ENCODE data around the gene LCMT1.
"Not testable (repeated sequence)": the region's sequence is repeated elsewhere in the genome, so short reads cannot be mapped to it uniquely, and the experiment has no call there.

LCMT1 gene

DNA sequence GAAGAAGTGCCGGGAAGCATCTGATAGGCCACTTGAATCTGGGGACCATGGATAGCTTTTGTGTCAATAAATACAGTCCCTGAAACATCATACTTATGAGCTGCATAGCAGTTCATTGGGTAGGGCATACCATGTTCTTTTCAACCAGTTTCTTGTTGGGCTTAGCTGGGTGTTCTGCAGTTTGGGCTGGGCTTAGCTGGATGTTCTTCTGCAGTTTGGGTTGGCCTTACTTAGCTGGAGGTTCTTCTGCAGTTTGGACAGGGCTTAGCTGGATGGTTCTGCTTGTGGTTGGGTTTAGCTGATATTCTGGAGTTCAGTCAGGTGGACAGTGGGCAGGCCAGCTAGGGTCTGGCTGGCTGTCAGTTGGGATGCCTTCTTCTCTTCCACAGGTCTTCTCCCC lies 52.1 kb downstream of the LCMT1 start:
- H3K36me3 ChIP-seq (ENCODE audit: insufficient read depth, low read length) = peaks cover 53% of the 10 kb centered on the region

DNA sequence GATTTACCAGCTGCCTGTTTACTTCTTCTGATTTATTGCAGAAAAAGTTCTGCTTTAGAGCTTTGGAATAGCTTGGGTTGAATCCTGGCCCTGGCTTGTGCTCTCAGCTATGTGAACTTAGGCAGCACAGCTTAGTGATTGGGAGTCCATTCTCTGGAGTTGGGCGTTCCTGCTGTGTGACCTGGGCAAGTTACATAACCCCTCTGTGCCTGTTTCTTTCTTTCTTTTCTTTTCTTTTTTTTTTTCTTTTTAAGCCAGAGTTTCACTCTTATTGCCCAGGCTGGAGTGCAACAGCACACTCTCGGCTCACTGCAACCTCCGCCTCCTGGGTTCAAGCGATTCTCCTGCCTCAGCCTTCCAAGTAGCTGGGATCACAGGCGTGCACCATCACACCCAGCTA lies 53.7 kb downstream of the LCMT1 start:
- H3K4me2 ChIP-seq (ENCODE audit: insufficient read depth, low read length) = no peak overlapping the region
- no peak overlapping the region for H3K27ac ChIP-seq (ENCODE audit: low read length)
- ATAC-seq (ENCODE audit: insufficient read depth, low read depth) = no peak

More for the DNA sequence above, 52.1 kb downstream of the LCMT1 start:
- TF ChIP-seq, protein P1, sequence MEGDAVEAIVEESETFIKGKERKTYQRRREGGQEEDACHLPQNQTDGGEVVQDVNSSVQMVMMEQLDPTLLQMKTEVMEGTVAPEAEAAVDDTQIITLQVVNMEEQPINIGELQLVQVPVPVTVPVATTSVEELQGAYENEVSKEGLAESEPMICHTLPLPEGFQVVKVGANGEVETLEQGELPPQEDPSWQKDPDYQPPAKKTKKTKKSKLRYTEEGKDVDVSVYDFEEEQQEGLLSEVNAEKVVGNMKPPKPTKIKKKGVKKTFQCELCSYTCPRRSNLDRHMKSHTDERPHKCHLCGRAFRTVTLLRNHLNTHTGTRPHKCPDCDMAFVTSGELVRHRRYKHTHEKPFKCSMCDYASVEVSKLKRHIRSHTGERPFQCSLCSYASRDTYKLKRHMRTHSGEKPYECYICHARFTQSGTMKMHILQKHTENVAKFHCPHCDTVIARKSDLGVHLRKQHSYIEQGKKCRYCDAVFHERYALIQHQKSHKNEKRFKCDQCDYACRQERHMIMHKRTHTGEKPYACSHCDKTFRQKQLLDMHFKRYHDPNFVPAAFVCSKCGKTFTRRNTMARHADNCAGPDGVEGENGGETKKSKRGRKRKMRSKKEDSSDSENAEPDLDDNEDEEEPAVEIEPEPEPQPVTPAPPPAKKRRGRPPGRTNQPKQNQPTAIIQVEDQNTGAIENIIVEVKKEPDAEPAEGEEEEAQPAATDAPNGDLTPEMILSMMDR (IDR thresholded peaks at IDR 0.05; ENCODE audit: borderline replicate concordance, extremely low read depth, low read length, poor library complexity, severe bottlenecking) = no peak
- TF ChIP-seq EZH2 (IDR thresholded peaks at IDR 0.05; ENCODE audit: borderline replicate concordance, low read depth, low read length, severe bottlenecking) = no peak
- Histone ChIP-seq H3K27me3 (ENCODE audit: insufficient read depth, low read length, poor library complexity) (no peaks in the 10 kb centered on the region), H4K20me1 (ENCODE audit: insufficient read depth, low read length) (no peaks in the 10 kb centered on the region), H3K4me1 (ENCODE audit: insufficient read depth, low read length) (no peaks in the 10 kb centered on the region), H3K4me2 (ENCODE audit: insufficient read depth, low read length) (no peak overlapping the region), H3K79me2 (ENCODE audit: insufficient read depth, low read length) (no peaks in the 10 kb centered on the region), H2AFZ (ENCODE audit: low read depth, low read length) (no peak overlapping the region), H3K9me3 (ENCODE audit: insufficient read depth, low read length, severe bottlenecking) (no peaks in the 10 kb centered on the region), H3K27ac (ENCODE audit: low read length) (no peak overlapping the region), H3K9ac (ENCODE audit: low read depth, low read length) (no peak overlapping the region), H3K4me3 (ENCODE audit: low read depth in 1 of 2, low read length in 2 of 2) (no peak overlapping the region)
- DNase-seq (no peak), ATAC-seq (ENCODE audit: insufficient read depth, low read depth) (no peak)

DNA sequence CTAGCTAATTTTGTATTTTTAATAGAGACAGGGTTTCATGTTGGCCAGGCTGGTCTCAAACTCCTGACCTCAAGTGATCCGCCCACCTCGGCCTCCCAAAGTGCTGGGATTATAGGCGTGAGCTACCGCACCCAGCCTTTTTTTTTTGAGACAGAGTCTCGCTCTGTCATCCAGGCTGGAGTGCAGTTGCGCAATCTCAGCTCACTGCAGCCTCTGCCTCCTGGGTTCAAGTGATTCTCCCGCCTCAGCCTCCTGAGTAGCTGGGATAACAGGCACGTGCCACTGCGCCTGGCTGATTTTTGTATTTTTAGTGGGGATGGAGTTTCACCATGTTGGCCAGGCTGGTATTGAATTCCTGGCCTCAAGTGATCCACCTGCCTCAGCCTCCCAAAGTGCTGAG lies 56.4 kb downstream of the LCMT1 start:
- H3K4me3 ChIP-seq (ENCODE audit: low read depth in 1 of 2, low read length in 2 of 2); H3K9me3 ChIP-seq (ENCODE audit: insufficient read depth, low read length, severe bottlenecking); H3K9ac ChIP-seq (ENCODE audit: low read depth, low read length); H3K27ac ChIP-seq (ENCODE audit: low read length); H3K4me2 ChIP-seq (ENCODE audit: insufficient read depth, low read length); H3K4me1 ChIP-seq (ENCODE audit: insufficient read depth, low read length); H4K20me1 ChIP-seq (ENCODE audit: insufficient read depth, low read length); ATAC-seq (ENCODE audit: insufficient read depth, low read depth); H2AFZ ChIP-seq (ENCODE audit: low read depth, low read length); DNase-seq; H3K27me3 ChIP-seq (ENCODE audit: insufficient read depth, low read length, poor library complexity); H3K79me2 ChIP-seq (ENCODE audit: insufficient read depth, low read length): not testable (repeated sequence)
- H3K36me3 ChIP-seq (ENCODE audit: insufficient read depth, low read length) = peaks cover 65% of the 10 kb centered on the region

More for the DNA sequence above, 53.7 kb downstream of the LCMT1 start:
- H3K27me3 ChIP-seq (ENCODE audit: insufficient read depth, low read length, poor library complexity) = no peaks in the 10 kb centered on the region
- TF ChIP-seq, protein P1 (IDR thresholded peaks at IDR 0.05; ENCODE audit: borderline replicate concordance, extremely low read depth, low read length, poor library complexity, severe bottlenecking) = no peak
- no peak for TF ChIP-seq EZH2 (IDR thresholded peaks at IDR 0.05; ENCODE audit: borderline replicate concordance, low read depth, low read length, severe bottlenecking)
- H2AFZ ChIP-seq (ENCODE audit: low read depth, low read length) = no peak overlapping the region
- H3K4me3 ChIP-seq (ENCODE audit: low read depth in 1 of 2, low read length in 2 of 2) = no peak overlapping the region
- no peaks in the 10 kb centered on the region for H4K20me1 ChIP-seq (ENCODE audit: insufficient read depth, low read length)
- DNase-seq = no peak
- H3K36me3 ChIP-seq (ENCODE audit: insufficient read depth, low read length) = peaks cover 57% of the 10 kb centered on the region
- no peaks in the 10 kb centered on the region for H3K9me3 ChIP-seq (ENCODE audit: insufficient read depth, low read length, severe bottlenecking)
- no peaks in the 10 kb centered on the region for H3K4me1 ChIP-seq (ENCODE audit: insufficient read depth, low read length)
- H3K9ac ChIP-seq (ENCODE audit: low read depth, low read length) = no peak overlapping the region
- no peaks in the 10 kb centered on the region for H3K79me2 ChIP-seq (ENCODE audit: insufficient read depth, low read length)

GRCh38 chr16:25171390-25171789 lies 59.8 kb downstream of the LCMT1 start:
- Histone ChIP-seq H3K9ac (ENCODE audit: low read depth, low read length) (no peak overlapping the region), H3K36me3 (ENCODE audit: insufficient read depth, low read length) (peaks cover 50% of the 10 kb centered on the region), H3K27me3 (ENCODE audit: insufficient read depth, low read length, poor library complexity) (no peaks in the 10 kb centered on the region), H3K4me2 (ENCODE audit: insufficient read depth, low read length) (no peak overlapping the region), H2AFZ (ENCODE audit: low read depth, low read length) (no peak overlapping the region), H3K79me2 (ENCODE audit: insufficient read depth, low read length) (no peaks in the 10 kb centered on the region), H3K9me3 (ENCODE audit: insufficient read depth, low read length, severe bottlenecking) (no peaks in the 10 kb centered on the region), H3K4me3 (ENCODE audit: low read depth in 1 of 2, low read length in 2 of 2) (no peak overlapping the region), H4K20me1 (ENCODE audit: insufficient read depth, low read length) (no peaks in the 10 kb centered on the region), H3K4me1 (ENCODE audit: insufficient read depth, low read length) (no peaks in the 10 kb centered on the region), H3K27ac (ENCODE audit: low read length) (no peak overlapping the region)
- no peak for ATAC-seq (ENCODE audit: insufficient read depth, low read depth)
- TF ChIP-seq, protein P1 (IDR thresholded peaks at IDR 0.05; ENCODE audit: borderline replicate concordance, extremely low read depth, low read length, poor library complexity, severe bottlenecking) = no peak
- no peak for TF ChIP-seq EZH2 (IDR thresholded peaks at IDR 0.05; ENCODE audit: borderline replicate concordance, low read depth, low read length, severe bottlenecking)
- DNase-seq = no peak
